Daoy (cell line): ENCODE data around the gene ZCCHC10. TPM values are rescaled to one million over a fixed set of nuclear protein-coding genes. Genes with fewer than 3 reads are reported as not detected.
"Not testable (repeated sequence)": the region's sequence is repeated elsewhere in the genome, so short reads cannot be mapped to it uniquely, and the experiment has no call there.

ENCODE experiments used
- DNase-seq: peaks from one replicate; pipeline ENCODE4 v3.0.0-alpha.2; 2015; ENCODE audit warnings: low read depth
- total RNA-seq: library from RNA; depleted of rRNA; stranded (reverse); fragments of >200 nt; shearing (Covaris generic); gene quantifications from 2 replicates; pipeline ENCODE4 v1.2.3, GENCODE V29; 2014; rRNA removed

ZCCHC10 gene
- 29.1 and 31.3 TPM in 2 replicates for total RNA-seq

DNA sequence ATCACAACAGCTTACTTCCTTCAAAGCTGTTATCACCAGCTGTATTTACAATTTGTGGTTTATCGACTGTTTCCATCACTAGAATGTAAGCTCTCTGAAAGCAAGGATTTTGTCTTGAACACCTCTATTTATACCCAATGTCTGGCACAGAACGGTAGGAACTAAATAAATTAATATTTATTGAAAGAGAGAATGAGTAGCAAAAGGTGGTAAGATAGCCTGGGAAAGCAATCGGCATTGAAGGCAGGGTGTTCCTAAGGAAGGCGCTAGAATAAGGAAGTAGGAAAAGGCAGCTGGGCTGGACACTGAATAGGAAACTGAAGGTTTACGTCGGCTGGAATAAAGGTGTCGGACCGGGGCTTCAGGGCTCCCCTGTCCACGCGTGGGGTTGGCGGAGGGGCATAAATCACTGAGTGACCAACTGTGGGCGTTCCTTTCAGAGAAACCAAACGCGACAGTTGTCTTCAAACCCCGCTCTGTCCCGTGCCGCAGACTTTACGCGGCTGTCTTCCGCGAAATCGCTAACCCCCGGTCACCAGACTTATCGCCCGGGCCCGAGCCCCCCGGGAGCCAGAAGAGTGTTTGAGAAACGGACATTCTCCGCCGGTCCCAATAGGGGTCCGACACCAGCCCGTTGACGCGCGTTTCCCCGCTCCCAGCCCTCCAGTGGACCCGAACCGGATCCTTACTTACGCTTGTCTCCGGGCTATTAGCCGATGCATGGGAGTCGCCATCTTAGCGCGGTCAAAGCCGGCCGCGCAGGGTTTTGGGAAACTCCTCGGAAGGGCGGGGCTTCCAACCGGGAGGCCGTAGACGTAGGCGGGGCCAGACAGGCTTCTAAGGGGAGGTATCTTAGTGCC lies at the start of gene ZCCHC10:
TSS of gene ZCCHC10 (minus strand) at position 746 of the 860 bp plus-strand sequence. CDS start at position 734, 12 bp downstream.
- DNase-seq: peak; percentile 95

DNA sequence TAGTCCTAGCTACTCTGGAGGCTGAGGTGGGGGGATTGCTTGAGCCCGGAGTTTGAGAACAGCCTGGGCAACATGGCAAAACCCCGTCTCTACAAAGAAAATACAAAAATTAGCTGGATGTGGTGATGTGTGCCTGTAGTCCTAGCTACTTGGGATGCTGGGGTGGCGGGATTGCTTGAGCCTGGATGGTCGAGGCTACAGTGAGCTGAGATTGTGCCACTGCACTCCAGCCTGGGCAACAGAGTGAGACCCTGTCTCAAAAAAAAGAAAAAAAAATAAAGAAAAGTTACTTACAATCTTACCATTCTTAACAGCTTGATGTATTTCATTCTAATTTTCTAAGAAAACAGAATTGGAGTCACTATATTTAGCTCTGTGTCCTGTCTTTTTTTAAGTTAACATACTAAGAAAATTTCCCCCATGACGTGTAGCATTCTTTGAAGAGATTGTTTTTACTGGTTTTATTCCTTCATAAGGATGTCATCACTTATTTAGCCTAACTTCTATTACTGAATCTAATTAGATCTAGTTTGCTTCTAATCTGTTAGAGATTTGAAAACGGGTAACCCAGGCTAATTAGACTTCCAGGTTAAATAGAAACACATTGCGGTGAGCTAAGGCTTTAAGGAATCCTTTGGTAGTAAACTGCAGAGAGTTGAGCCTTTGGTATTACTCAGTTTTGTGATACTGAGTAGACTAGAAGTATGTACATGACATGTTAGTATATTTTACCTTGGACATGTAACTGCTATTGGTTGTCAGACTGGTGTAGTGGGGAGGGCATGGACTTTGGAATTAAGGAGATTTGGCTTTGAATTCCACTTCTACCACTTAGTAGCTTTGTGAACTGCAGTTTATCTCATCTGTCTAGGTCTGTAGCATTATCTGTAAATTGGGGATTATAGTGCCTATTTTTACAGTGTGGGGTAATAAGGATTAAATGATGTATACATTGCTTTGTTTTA lies 49.5 kb upstream of the ZCCHC10 start:
- DNase-seq: no peak

DNA sequence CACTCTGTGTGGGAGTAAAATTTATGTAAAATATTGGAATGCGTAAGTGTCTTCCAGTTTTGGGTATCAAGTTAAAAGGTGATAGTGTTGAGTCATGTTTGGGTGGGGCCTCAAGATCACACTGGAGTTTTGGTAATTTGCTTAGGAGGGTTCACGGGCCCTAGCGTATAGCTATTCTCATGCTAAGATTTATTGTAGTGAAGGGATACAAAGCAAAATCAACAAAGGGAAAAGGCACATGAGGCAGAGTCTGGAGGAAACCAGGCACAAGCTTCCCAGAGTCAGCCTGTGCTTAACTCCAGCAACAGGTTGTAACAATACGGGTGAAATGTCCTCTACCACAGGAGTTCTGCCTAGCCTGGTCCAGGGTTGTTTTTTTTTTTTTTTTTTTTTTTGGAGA lies 45.7 kb upstream of the ZCCHC10 start:
- DNase-seq: no peak

DNA sequence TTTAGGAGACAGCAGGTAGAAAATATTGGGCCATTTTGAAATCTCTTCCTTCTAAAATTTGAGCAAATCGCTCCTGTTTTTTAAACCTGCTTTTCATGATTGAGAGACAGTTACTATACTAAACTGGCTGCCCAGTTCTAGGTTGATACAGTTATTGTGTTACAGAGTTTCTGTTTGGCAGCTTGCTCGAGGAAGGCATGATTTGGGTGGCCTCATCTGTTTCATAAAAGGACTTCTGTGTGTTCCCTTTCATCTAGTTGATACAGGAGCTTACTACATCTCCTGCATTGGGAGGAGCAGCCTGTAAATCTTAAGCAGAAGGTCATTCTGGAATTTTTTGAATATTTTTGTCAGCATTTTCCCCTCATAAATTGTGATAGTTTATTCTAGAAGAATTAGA lies 39.7 kb upstream of the ZCCHC10 start:
- DNase-seq: no peak

DNA sequence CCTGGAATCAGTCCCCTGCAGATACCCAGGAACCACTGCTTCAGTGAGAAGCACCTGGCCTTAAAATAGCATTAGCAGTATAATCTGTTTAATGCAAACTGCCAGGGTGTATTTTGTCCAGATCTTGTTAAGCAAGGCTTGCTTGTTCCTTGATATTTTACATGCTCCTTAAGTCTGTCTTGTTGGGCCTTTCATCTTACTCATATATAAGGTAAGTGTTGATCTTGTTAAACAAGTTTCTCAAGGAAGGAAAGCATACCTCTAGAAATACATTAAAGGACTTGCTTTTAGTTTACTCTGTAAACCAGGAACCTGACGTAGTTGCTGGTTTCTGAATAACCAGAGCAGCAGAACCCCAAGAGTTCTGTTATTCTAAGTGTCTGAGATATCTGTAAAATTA lies 39.1 kb upstream of the ZCCHC10 start:
- DNase-seq: no peak

DNA sequence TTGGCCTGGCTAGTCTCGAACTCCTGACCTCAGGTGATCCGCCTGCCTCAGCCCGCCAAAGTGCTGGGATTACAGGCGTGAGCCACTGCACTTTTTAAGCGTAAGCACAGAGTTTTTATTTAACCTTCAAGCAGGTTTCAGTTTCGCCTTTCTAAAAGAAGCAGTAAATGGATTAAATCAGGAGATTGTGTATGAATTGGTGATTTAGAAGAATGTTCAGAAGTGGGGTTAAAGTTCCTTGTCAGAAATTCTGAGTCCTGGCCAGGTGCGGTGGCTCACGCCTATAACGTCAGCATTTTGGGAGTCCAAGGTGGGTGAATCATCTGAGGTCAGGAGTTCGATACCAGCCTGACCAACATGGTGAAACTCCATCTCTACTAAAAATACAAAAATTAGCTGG lies 37.6 kb upstream of the ZCCHC10 start:
- DNase-seq: no peak

DNA sequence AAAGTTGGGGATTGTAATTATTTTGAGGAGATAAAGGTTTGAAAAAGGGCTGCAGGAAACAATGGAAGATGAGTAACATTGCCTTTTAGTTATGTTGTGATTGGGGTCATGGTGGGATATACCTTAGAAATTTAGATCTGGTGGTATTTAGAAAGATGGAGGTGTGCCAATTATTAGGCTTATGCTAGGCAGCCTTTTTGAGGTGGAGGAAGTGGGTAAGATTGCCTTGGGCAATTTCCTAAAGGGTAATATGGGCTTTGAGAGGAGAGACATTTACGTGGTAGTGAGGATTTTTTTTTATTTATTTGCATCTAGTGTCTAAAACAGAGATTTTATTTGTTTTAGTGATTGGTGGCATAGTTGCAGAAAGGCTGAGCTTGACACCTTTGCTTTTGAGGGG lies 35.9 kb upstream of the ZCCHC10 start:
- DNase-seq: no peak

DNA sequence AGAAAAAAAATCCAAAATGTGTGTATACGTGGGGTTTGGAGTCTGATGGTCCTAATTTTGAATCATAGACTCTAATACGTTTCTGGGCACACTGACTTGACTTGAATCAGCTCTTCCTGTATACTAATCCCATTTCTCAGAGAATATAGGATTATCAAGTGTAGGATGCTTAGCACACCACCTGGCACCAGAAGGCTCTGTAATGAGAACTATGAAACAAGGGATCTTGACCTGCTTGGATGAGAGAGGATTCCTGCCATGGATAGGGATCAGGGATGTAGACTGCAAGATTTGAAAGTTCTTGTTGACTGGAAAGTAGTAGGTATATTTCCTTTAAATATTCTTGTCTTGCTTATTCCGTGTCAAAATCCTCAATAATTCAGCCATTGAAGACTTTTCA lies 33.3 kb upstream of the ZCCHC10 start:
- no peak for DNase-seq

DNA sequence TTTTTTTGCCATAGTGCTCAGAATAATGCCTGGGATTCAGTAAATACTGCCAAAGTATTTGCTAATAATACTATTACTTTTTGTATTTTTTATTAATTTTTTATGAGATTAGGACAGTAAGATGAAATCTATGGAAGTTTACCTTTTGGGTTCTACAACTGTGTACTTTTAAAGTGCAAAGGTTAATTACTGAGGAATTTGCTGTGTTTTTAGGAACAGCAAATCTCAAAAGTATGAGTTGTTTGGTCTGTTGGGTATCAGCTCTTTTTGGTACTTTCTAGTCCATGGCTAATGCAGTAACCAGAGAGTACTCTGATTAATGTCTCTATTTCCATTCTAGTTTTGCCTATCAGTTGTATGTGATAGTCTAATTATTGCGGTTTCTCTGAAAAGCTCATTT lies 30.5 kb upstream of the ZCCHC10 start:
- no peak for DNase-seq

DNA sequence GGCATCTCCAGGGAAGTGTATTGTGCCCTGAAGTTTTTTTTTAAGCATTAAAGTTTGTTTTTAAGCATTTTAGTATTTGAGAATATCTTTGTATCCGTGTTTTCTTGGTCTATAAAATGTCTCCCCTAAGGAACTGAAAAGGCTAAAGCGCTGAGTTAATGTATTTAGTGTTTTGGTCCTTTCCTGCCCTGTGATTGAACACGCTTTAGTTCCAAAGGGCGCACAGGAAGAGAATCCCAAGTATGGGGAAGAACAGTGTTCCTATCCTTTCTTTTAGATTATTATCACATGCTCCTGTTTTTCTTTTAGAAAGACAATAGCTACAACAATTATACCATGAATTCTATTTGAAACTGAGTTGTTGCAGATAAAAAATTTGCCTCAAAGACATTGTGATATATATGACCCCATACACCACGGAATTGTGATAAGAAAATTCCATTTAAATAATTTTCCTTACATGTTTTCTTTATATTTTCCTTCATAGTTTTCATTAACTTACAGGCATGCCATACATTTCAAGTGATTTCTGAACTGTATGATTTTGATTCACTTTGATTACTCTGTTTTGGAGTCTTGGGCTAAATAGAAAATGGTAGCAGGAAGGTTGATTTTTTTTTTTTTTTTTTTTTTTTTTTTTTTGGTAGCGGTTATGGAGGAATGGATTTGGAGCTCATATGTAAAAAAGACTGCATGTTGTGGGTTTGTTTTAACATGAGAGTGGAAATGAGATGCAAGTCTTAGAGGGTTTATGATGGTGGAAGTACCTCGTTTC lies 28.5 kb upstream of the ZCCHC10 start:
- no peak for DNase-seq

DNA sequence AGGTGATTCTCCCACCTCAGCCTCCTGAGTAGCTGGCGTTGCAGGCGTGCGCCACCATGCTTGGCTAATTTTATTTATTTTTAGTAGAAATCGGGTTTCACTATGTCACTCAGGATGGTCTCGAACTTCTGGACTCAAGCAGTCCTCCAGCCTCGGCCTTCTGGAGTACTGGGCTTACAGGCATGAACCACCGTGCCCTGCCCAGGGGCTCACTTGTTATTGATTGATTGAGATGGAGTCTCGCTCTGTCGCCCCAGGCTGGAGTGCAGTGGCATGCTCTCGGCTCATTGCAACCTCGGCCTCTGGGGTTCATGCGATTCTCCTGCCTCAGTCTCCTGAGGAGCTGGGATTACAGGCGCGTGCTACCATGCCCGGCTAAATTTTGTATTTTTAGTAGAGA lies 27.1 kb upstream of the ZCCHC10 start:
- DNase-seq: no peak

DNA sequence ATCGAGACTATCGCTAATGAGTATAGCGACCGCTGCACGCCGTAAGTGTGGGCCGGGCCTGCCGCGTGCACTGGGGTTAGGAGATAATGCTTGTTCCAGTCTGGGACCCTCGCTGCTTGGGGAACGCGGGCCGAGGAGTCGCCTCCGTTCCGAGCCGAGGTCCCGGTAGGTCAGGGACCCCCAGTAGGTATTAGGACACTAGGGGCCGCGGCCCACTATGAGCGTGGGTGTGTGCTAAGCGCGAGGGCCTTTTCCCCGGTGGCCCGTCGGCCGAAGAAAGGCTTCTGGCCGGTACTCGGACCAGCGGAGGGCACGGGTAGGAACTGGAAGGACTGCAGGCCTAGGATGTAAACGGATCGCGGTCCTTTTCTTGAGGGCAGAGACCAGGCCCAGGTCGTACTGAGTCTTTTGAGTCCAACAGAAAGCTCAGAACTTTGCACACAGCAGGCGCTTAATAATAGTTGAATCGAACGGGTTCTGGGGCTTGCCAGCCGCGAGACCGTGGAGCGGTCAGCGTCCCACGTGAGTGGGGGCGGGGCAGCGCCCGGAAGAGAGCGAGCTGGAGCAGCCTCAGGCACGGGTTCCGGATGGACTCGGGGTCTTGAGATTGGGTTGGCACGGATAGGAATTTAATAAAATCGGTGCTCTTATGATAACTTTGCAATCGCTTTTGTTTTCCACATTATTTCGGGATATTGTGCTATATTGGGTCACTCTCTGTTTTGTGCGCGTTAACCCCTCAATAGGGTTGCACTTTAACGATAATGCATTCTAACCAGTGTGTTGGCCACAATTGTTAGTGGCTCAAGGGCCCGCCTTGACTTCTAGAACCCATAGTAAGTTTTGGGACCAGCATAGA lies 26.2 kb upstream of the ZCCHC10 start:
- DNase-seq: peak; percentile 77

DNA sequence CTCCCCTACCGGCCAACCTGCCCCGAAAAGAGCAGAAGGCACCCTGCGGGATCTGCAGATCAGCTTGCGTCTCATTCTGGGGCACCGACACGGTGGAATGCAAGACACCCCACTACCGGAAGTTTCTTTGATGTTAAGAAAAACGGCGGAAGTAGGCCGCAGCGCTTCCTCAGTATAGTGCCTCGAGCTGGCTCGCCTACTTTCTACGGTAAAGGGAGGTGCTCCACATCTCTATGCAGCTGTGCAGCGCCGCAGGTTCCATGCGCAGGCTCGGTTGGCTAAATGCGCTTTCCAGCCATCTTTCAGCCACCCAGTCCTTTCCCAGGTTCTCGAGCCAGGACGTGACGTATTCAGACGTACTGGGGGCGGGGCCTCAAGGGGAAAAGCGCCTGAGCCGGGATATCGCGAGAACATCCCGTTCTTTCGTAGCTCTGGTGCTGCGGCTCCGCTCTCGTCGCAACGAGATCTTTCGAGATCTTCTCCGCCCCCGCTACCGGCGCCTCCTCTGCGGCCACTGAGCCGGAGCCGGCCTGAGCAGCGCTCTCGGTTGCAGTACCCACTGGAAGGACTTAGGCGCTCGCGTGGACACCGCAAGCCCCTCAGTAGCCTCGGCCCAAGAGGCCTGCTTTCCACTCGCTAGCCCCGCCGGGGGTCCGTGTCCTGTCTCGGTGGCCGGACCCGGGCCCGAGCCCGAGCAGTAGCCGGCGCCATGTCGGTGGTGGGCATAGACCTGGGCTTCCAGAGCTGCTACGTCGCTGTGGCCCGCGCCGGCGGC lies 25.4 kb upstream of the ZCCHC10 start, which contains the start of gene HSPA4:
TSS of gene HSPA4 (plus strand) at position 472 of the 775 bp plus-strand sequence. CDS start at position 710, 238 bp downstream.
- peak; percentile 99 for DNase-seq

DNA sequence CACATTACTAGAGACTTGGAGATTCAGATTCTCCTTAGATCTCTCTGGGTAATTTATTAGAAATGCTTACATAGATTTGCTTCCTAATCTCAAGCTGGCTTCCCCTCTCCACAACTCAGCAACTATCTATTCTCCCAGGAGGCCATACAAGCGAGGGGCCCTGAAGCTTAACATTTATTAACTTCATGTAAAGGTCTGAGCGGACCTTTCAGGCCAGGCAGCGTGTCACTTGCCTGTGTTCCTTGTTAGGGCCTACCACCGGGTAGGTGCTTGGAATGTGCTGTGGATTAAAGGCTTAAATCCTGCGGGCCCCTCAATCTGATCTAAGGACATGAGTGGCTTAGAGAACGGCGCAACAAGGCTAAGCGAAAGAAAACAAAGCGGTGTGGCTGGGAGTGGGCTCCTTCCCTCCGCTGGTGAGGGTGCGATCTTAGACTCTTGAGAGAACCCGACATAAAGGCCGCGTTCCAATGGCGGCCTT lies 24.8 kb upstream of the ZCCHC10 start:
- no peak for DNase-seq

DNA sequence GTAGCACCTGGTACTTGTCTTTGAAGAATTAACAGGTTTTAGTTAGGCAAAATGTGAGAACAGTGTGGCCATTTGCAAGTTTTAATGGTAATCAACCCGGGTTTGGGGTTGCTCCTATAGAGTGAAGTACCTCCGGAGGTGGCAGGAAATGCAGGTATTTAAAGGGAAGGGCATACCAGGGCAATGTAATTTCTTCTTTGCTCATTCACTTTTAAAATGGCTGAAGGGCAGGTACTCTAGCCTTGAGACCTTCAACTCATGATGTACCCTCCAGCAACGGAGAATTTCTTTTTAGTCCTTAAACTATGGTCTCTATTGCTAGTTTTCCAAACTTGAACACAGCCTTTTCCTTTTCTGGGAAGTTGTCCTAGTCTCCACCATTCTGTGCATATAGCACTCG lies 24.2 kb upstream of the ZCCHC10 start:
- DNase-seq: no peak

DNA sequence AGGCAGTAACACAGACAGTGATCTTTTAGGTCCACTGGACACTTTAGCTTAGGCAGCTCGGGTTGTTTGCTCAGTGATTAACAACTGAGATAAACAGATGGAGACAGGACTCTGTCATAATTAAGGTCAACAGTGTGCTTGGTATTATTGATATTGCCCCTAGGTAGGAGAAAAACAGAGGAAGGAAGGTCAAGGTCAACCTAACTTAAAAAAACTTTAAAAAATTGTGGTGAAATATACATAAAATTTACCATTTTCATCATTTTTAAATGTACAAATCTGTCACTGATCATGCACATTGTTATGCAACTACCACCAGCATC lies 23.3 kb upstream of the ZCCHC10 start:
- no peak for DNase-seq

DNA sequence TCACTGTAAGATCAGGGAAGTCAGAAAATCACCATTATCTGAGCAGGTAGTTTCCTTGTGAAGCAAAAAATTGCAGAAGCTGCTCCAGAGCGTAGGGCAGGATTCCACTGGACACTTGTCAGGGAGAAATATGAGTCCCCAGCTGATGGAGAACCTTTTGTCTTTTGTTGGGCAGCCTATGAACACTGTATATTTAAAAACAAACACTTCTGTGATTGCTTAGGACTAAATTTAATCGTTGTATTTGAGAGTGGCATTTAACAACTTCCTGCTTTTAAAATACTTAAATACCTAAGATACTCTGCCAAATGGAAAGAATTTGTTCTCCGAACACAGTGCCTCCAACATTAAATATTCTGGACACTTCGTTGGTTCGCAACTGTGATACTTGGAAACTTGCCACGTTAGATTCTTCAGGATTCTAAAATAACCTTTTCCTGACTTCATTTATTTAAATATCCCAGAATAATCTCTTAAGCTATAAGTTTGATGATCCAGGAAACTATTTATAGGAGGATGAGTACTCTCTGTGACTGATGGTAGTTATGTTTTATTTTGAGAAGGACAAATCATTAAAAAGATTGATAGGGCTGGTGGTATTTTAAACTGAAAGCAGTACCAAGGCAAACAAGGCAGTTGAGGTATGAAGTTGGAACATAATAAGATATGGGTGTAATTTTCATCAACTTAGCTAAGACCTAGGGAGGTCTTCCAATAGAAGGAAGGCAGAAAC lies 22.8 kb upstream of the ZCCHC10 start:
- DNase-seq: no peak

DNA sequence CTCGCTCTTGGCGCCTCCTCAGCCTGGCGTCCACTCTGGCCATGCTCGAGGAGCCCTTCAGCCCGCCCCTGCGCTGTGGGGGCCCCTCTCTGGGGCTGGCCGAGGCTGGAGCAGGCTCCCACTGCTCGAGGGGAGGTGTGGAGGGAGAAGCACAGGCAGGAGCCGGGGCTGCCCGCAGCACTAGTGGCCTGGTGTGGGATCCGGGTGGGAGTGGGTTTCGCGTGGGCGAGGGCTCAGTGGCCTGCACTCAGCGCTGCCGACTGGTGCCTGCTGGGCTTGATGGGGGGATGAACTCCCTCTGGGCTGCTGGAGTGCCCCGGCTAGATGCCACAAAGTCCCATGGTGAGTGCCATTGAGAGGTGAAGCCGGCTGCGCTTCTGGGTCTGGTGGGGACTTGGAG lies 21.1 kb upstream of the ZCCHC10 start:
- DNase-seq: no peak

DNA sequence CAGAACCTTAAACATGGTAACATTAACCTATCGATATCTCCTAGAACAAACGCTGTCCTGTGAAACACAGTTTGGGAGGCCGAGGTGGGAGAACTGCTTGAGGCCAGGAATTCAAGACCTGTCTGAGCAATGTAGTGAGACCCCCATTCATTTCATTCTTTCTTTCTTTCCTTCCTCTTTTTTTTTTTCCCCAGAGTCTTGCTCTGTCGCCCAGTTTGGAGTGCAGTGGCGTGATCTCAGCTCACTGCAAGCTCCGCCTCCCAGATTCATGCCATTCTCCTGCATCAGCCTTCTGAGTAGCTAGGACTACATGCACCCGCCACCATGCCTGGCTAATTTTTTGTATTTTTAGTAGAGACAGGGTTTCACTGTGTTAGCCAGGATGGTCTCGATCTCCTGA lies 20.2 kb upstream of the ZCCHC10 start:
- not testable (repeated sequence) for DNase-seq
